Adrenal gland (tissue), 5 donors: ENCODE data around the gene MICAL3.

Experiments
- POLR2A ChIP-seq, 2 donors: fragments of 450-650 bp; IDR thresholded peaks; one replicate each; pipeline ENCODE4 v1.6.1; 2017; ENCODE audit warnings: antibody characterized with exemption in 2 of 2, mild to moderate bottlenecking in 2 of 2, moderate library complexity in 1 of 2
- TF ChIP-seq, protein P1 (sequence below), 6 experiments: fragments of 450-650 bp in 4 of 6; fragments of 200-600 bp in 2 of 6; sonication (generic) in 1 of 6; IDR thresholded peaks; 1 replicate in 5 of 6; 2 replicates in 1 of 6; pipeline versions ENCODE4 v1.5.1 to v1.8.0; 2016 to 2021; ENCODE audit warnings: antibody characterized with exemption in 6 of 6, mild to moderate bottlenecking in 2 of 6, moderate library complexity in 1 of 6
- donor health status: DM: no; HTN: no; CAD: no.

DNA sequence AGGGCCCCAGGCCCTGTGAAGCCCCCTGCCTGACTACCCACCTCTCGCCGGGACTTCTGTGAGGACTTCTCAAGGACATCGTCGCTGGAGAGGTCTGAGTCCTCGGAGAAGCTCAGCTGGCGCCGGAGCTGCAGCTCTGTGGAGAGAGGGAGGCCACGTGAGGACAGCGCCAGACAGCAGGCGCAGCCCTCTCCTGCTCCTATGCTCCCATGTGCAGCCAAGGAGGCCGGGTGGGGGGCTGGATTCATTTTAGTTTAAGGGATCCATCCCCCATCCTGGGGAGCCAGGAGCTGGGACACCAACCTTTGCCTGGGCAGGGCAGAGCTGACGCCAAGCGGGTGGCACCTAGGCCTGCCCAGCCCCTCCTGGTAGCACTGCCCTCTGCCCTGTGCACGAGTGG is 207.7 kb downstream of the MICAL3 start:
- TF ChIP-seq, protein P1, sequence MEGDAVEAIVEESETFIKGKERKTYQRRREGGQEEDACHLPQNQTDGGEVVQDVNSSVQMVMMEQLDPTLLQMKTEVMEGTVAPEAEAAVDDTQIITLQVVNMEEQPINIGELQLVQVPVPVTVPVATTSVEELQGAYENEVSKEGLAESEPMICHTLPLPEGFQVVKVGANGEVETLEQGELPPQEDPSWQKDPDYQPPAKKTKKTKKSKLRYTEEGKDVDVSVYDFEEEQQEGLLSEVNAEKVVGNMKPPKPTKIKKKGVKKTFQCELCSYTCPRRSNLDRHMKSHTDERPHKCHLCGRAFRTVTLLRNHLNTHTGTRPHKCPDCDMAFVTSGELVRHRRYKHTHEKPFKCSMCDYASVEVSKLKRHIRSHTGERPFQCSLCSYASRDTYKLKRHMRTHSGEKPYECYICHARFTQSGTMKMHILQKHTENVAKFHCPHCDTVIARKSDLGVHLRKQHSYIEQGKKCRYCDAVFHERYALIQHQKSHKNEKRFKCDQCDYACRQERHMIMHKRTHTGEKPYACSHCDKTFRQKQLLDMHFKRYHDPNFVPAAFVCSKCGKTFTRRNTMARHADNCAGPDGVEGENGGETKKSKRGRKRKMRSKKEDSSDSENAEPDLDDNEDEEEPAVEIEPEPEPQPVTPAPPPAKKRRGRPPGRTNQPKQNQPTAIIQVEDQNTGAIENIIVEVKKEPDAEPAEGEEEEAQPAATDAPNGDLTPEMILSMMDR (IDR thresholded peaks at IDR 0.05): no peak
- TF ChIP-seq POLR2A (IDR thresholded peaks at IDR 0.05): no peak
